ENCODE data around the gene SLC44A5.

- TF ChIP-seq EGR1 (IDR thresholded peaks at IDR 0.05; ENCODE audit: low read depth in 2 of 2) (no peak), HNF4A (conservative IDR thresholded peaks at IDR 0.05) (no peak), CTCF (IDR thresholded peaks at IDR 0.05; ENCODE audit: low read depth, low read length, missing input control) (no peak), TAF1 (conservative IDR thresholded peaks at IDR 0.05) (no peak), SP1 (IDR thresholded peaks at IDR 0.05) (no peak), MAX (IDR thresholded peaks at IDR 0.05) (no peak), YY1 (IDR thresholded peaks at IDR 0.05) (no peak), GABPA (IDR thresholded peaks at IDR 0.05 in 1 of 2, conservative IDR thresholded peaks at IDR 0.05 in 1 of 2) (no peak), RAD21 (IDR thresholded peaks at IDR 0.05) (no peak), REST (IDR thresholded peaks at IDR 0.05) (no peak), RXRA (IDR thresholded peaks at IDR 0.05) (no peak), ZBTB33 (IDR thresholded peaks at IDR 0.05) (no peak), JUND (IDR thresholded peaks at IDR 0.05) (no peak), NR2F2 (IDR thresholded peaks at IDR 0.05) (no peak)
These were observed 45.0 kb upstream of the SLC44A5 start for GRCh38 chr1:75655931-75656330.
